ENCODE data around the gene SLC17A6. TPM values are rescaled to one million over a fixed set of nuclear protein-coding genes. Genes with fewer than 3 reads are reported as not detected.
A peak's percentile ranks its signal among the peaks of the same experiment; 100 is the strongest.

The SLC17A6 gene
- total RNA-seq: not detected in 2 replicates

DNA sequence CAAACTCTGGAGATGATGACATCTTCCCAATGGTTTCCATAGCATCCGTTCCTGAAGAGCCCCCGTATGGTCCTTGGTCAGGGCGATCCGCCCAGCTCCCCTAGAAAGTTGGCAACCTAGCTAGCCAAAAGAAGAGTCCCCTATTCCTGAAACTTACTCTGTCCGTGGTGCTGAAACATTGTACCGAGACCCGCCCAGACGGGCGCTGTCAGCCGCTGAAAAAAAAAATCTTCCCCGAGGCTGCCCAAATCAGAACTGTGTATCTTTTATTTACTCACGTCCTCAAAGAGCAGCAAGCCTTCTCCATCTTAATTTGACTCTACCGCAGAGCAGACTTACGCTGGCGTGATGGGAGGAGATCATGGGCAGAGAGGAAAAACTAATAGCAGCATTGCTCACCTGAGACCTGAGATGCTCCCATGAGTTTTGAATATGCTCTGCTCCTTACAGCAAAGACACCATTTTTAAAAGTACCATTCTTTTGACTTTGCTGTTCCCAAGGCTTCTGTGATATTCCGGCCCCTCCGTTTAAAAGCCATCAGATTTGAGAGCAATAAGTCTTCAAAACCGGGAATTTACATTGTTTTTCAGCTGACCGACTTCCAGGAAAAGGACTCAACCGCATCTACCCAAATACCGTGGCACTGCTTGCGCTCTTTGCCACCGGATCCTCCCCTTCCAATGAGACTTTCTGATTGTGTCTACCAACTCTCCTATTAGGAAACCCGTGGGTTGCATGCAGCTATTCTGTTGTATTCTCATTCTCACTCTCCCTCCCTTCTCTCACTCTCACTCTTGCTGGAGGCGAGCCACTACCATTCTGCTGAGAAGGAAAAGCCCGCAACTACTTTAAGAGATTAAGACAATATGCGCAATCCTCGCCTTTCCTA, at the start of gene SLC17A6:
Gene SLC17A6 (plus strand): TSS at position 786 of the 890 bp plus-strand sequence. CDS start 153 bp downstream, outside the sequence.
- DNase-seq (ENCODE audit: low read depth): no peak
- Histone ChIP-seq H3K27me3 (ENCODE audit: control insufficient read depth, insufficient read depth, low read length) (peaks cover 44% of the 10 kb centered on the region), H3K4me3 (ENCODE audit: low read depth, low read length) (no peak within 1 kb of the TSS), H3K36me3 (ENCODE audit: control insufficient read depth, insufficient read depth, low read length) (no peaks in the 10 kb centered on the region)
- TF ChIP-seq, protein P1, sequence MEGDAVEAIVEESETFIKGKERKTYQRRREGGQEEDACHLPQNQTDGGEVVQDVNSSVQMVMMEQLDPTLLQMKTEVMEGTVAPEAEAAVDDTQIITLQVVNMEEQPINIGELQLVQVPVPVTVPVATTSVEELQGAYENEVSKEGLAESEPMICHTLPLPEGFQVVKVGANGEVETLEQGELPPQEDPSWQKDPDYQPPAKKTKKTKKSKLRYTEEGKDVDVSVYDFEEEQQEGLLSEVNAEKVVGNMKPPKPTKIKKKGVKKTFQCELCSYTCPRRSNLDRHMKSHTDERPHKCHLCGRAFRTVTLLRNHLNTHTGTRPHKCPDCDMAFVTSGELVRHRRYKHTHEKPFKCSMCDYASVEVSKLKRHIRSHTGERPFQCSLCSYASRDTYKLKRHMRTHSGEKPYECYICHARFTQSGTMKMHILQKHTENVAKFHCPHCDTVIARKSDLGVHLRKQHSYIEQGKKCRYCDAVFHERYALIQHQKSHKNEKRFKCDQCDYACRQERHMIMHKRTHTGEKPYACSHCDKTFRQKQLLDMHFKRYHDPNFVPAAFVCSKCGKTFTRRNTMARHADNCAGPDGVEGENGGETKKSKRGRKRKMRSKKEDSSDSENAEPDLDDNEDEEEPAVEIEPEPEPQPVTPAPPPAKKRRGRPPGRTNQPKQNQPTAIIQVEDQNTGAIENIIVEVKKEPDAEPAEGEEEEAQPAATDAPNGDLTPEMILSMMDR (IDR thresholded peaks at IDR 0.05; ENCODE audit: insufficient read depth, low read length, poor library complexity, severe bottlenecking): no peak

DNA sequence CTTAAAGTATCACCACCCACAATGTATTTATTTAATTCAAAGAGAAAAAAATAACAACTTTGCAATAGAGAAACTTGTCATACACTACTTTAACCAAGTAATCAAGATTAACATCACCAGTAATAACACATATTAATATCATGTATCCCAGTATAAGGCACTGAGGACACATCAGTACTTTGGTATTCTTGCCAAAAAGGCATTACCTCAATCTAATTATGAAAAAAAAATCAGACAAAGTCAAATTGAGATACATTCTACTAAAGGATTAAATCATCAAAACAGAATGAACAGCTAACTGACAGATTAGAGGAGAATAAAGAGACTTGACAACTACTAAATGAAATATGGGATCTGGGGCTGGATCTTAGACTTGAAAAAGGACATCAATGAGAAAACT, 35.8 kb upstream of the SLC17A6 start:
- Histone ChIP-seq H3K27me3 (ENCODE audit: control insufficient read depth, insufficient read depth, low read length) (no peaks in the 10 kb centered on the region), H3K36me3 (ENCODE audit: control insufficient read depth, insufficient read depth, low read length) (no peaks in the 10 kb centered on the region), H3K4me3 (ENCODE audit: low read depth, low read length) (no peak overlapping the region)
- TF ChIP-seq, protein P1 (IDR thresholded peaks at IDR 0.05; ENCODE audit: insufficient read depth, low read length, poor library complexity, severe bottlenecking): no peak
- DNase-seq (ENCODE audit: low read depth): no peak

DNA sequence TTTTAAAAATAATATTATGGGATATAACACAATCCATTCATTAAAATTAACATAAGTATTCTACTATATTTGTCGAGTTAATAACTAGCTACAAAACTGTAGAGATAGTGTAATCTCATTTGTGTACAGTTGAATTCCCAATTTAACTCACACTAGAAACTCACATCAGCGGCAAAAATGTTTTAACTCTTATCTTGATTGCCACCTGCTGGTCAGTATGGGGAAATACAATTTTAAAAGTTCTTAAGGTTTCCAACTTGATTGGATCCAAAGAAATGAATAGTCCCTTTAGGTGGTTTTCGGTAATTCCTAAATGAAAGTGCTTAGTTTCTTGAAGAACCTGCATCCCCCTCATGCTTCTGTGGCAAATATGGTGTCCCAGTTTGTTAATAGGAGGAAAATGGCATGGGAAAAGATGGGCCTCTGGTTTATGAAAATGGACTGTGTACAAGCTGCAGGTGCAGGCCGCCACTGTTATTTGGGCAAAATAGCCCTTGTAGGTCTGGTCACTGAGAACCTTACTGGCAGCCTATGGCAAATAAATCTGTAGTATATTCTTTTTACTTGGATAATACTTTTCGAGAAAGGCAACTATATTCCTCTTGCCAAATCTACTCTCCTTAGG, 33.7 kb upstream of the SLC17A6 start:
- Histone ChIP-seq H3K4me3 (ENCODE audit: low read depth, low read length) (no peak overlapping the region), H3K36me3 (ENCODE audit: control insufficient read depth, insufficient read depth, low read length) (no peaks in the 10 kb centered on the region), H3K27me3 (ENCODE audit: control insufficient read depth, insufficient read depth, low read length) (no peaks in the 10 kb centered on the region)
- DNase-seq (ENCODE audit: low read depth): peak; percentile 16
- TF ChIP-seq, protein P1 (IDR thresholded peaks at IDR 0.05; ENCODE audit: insufficient read depth, low read length, poor library complexity, severe bottlenecking): peak; percentile 45

DNA sequence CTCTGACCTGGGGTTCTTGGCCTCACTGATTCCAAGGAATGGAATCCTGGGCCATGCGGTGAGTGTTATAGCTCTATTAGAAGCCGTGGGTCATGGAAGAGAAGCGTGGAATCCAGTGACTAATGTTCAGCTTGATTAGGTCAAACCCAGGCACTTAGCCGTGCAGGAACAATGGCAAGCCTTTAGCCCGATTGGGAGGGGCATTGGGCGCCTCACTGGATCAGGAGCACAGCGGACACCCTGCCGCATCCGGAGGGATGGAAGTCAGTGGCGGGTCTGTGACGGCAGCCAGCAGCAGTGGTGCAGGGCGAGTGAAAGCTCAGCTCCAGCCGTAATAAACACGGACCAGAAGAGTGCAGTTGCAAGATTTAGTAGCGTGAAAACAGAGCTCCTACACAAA, 20.5 kb upstream of the SLC17A6 start:
- TF ChIP-seq, protein P1 (IDR thresholded peaks at IDR 0.05; ENCODE audit: insufficient read depth, low read length, poor library complexity, severe bottlenecking): no peak
- Histone ChIP-seq H3K4me3 (ENCODE audit: low read depth, low read length) (no peak overlapping the region), H3K36me3 (ENCODE audit: control insufficient read depth, insufficient read depth, low read length) (no peaks in the 10 kb centered on the region), H3K27me3 (ENCODE audit: control insufficient read depth, insufficient read depth, low read length) (no peaks in the 10 kb centered on the region)
- no peak for DNase-seq (ENCODE audit: low read depth)

DNA sequence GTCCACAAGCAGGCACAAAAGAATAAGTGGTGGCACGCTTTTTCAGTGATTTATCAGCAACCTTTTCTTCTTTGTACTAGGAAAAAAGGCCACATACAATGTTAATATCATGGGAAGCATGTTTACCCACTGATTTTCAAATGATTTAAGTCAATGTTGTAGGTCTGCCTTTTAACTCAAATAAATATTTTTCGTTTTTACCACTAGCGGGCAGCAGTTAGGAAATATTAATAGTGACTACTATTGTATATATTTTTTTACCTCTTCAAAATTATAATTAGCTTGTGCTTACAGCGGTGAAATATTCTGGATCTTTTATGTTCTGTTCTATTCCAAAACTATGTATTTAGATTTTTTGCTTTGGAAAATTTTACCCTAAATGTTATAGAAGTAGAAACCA, 6.4 kb upstream of the SLC17A6 start:
- H3K36me3 ChIP-seq (ENCODE audit: control insufficient read depth, insufficient read depth, low read length): no peaks in the 10 kb centered on the region
- DNase-seq (ENCODE audit: low read depth): no peak
- no peak overlapping the region for H3K4me3 ChIP-seq (ENCODE audit: low read depth, low read length)
- TF ChIP-seq, protein P1 (IDR thresholded peaks at IDR 0.05; ENCODE audit: insufficient read depth, low read length, poor library complexity, severe bottlenecking): no peak
- H3K27me3 ChIP-seq (ENCODE audit: control insufficient read depth, insufficient read depth, low read length): peaks cover 3% of the 10 kb centered on the region

All from kidney epithelial cell (primary cell).